Endothelial cell of umbilical vein (primary cell): ENCODE measurements around the gene GNL2.

Experiments
- GATA2 ChIP-seq: IDR thresholded peaks from 2 replicates; pipeline ENCODE4 v1.7.0; 2011; ENCODE audit warnings: low read depth, mild to moderate bottlenecking, moderate library complexity, mixed read lengths, low read length; ENCODE audit not compliant: insufficient read length, insufficient read depth
- MYC ChIP-seq: IDR thresholded peaks from one replicate; pipeline ENCODE4 v1.6.1; 2011; ENCODE audit warnings: mild to moderate bottlenecking, low read depth, low read length
- POLR2A ChIP-seq: IDR thresholded peaks from 2 replicates; pipeline ENCODE4 v1.6.1; 2012; ENCODE audit warnings: low read depth, mild to moderate bottlenecking, control low read depth, low read length
- TF ChIP-seq, protein P1 (sequence below), 2 donors: IDR thresholded peaks; 1 replicate in 1 of 2; 2 replicates in 1 of 2; pipeline ENCODE4 v1.5.1; 2011; ENCODE audit warnings: low read length in 2 of 2, mild to moderate bottlenecking in 2 of 2, moderate library complexity in 2 of 2, control low read depth in 1 of 2, inconsistent platforms in 1 of 2, low read depth in 1 of 2; ENCODE audit not compliant: insufficient read depth in 1 of 2; ENCODE audit errors: extremely low read depth in 1 of 2
- TF ChIP-seq, protein P2 (sequence below): IDR thresholded peaks from 2 replicates; pipeline ENCODE4 v1.6.1; 2011; ENCODE audit not compliant: insufficient read depth, insufficient read length

DNA sequence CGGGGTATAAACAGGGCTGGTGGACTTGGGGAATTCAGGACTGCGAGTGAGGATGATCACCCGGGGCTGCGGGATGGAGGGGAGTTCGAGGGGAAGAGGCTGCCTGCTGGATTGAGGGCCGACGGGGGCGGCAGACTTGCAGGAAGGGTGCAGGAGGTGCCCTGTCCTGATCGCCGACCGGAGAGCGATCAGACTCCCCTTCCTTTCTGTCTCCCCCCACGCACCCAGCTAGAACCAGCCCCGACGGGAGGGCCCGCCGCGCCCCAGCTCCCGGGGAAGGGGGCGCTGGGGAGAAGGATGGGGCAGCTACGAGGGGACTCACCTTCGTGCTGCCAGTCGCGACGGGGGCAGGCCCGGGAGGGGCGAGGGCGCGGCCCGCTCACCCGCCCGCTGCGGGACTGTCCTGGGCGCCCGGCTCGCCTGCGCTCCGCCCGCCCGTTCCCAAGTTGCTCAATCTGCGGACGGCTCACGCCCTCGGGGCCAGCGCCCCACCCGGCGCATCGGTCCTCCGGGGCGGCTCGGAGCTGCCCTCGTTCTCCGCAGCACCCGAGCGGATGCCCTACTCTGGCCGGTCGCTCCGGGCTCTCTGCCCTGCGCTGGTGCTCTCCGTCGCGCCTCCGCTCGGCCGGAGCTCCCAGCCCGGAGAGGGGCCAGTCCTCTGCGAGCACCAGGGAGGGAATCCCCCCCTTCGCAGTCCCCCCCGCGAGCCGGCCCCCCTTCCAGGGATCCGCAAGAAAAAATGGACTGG lies 38.7 kb upstream of the GNL2 start, which contains the start of gene RSPO1:
- TF ChIP-seq, protein P1, sequence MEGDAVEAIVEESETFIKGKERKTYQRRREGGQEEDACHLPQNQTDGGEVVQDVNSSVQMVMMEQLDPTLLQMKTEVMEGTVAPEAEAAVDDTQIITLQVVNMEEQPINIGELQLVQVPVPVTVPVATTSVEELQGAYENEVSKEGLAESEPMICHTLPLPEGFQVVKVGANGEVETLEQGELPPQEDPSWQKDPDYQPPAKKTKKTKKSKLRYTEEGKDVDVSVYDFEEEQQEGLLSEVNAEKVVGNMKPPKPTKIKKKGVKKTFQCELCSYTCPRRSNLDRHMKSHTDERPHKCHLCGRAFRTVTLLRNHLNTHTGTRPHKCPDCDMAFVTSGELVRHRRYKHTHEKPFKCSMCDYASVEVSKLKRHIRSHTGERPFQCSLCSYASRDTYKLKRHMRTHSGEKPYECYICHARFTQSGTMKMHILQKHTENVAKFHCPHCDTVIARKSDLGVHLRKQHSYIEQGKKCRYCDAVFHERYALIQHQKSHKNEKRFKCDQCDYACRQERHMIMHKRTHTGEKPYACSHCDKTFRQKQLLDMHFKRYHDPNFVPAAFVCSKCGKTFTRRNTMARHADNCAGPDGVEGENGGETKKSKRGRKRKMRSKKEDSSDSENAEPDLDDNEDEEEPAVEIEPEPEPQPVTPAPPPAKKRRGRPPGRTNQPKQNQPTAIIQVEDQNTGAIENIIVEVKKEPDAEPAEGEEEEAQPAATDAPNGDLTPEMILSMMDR (IDR thresholded peaks at IDR 0.05; ENCODE audit: extremely low read depth in 1 of 2, insufficient read depth in 1 of 2, low read depth in 1 of 2, low read length in 2 of 2), result no peak
- no peak for TF ChIP-seq MYC
- no peak for TF ChIP-seq GATA2
- TF ChIP-seq POLR2A, result no peak
- TF ChIP-seq, protein P2, sequence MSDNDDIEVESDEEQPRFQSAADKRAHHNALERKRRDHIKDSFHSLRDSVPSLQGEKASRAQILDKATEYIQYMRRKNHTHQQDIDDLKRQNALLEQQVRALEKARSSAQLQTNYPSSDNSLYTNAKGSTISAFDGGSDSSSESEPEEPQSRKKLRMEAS, result no peak
